Upper lobe of right lung (tissue), 1 donor: ENCODE data around the gene VEZF1. TPM values are rescaled to one million over a fixed set of nuclear protein-coding genes. Genes with fewer than 3 reads are reported as not detected.
"Not testable (repeated sequence)": the region's sequence is repeated elsewhere in the genome, so short reads cannot be mapped to it uniquely, and the experiment has no call there.

Source experiments
- ATAC-seq: fragments of 200-7000 bp; cut with Tn5 transposase; one replicate; pipeline ENCODE4 v1.9.1; 2020; ENCODE audit warnings: mild to moderate bottlenecking, moderate library complexity
- DNase-seq: peaks from one replicate; pipeline ENCODE4 v3.0.0-alpha.2; 2020
- H3K27ac ChIP-seq: fragments of 200-600 bp; one replicate; pipeline ENCODE4 v1.8.0; 2022
- H3K27me3 ChIP-seq: fragments of 200-600 bp; one replicate; pipeline ENCODE4 v1.8.0; 2022; ENCODE audit warnings: mild to moderate bottlenecking
- H3K36me3 ChIP-seq: fragments of 200-600 bp; one replicate; pipeline ENCODE4 v1.8.0; 2022
- H3K4me1 ChIP-seq: fragments of 200-600 bp; one replicate; pipeline ENCODE4 v1.8.0; 2022
- H3K4me3 ChIP-seq: fragments of 200-600 bp; one replicate; pipeline ENCODE4 v1.8.0; 2022; ENCODE audit warnings: mild to moderate bottlenecking
- H3K9me3 ChIP-seq: fragments of 200-600 bp; one replicate; pipeline ENCODE4 v1.8.0; 2022
- CTCF ChIP-seq: fragments of 200-600 bp; IDR thresholded peaks from one replicate; pipeline ENCODE4 v1.8.0; 2022; ENCODE audit warnings: antibody characterized with exemption
- intact Hi-C: fragments of 100-400 bp; cut with DNase I; formaldehyde crosslinking; loops from one replicate; pipeline ENCODE4 v1.11.0; 2022
- total RNA-seq: library from RNA; stranded (reverse); fragmentation: NEBNext Ultra II Directional; extraction: Animal tissue kit (Norgen Biotek cat#: 25700); gene quantifications from one replicate; pipeline ENCODE4 v1.2.1, GENCODE V29; 2021
- donor health status: DM: no; HTN: yes; CAD: no; lungs with severe emphysema.

Gene VEZF1
- total RNA-seq, 1 donor from 2014 or later, result 77.1 TPM

- Histone ChIP-seq H3K4me3 (no peak overlapping the region), H3K4me1 (peaks cover 56% of the 10 kb centered on the region)
- intact Hi-C loops, result no loop called here
Measured at GRCh38 chr17:57982452-57983170, 5.4 kb downstream of the VEZF1 start.

GRCh38 chr17:57980522-57980921 lies 7.5 kb downstream of the VEZF1 start:
- intact Hi-C loops, result no loop called here
- no peaks in the 10 kb centered on the region for H3K9me3 ChIP-seq
- no peak overlapping the region for H3K4me3 ChIP-seq
- DNase-seq (no peak), ATAC-seq (no peak)
- no peak overlapping the region for H3K27ac ChIP-seq
- no peaks in the 10 kb centered on the region for H3K27me3 ChIP-seq
- H3K36me3 ChIP-seq, result peaks cover 71% of the 10 kb centered on the region
- no peak for TF ChIP-seq CTCF
- peaks cover 47% of the 10 kb centered on the region for H3K4me1 ChIP-seq

More at GRCh38 chr17:57982452-57983170, 5.4 kb downstream of the VEZF1 start:
- no peak for TF ChIP-seq CTCF
- ATAC-seq, result no peak
- no peak overlapping the region for H3K27ac ChIP-seq
- H3K9me3 ChIP-seq, result no peaks in the 10 kb centered on the region
- H3K27me3 ChIP-seq, result no peaks in the 10 kb centered on the region
- DNase-seq, result no peak
- H3K36me3 ChIP-seq, result peaks cover 51% of the 10 kb centered on the region

GRCh38 chr17:57979076-57979475 lies 9.0 kb downstream of the VEZF1 start:
- H3K4me3 ChIP-seq, result no peak overlapping the region
- H3K27ac ChIP-seq, result no peak overlapping the region
- H3K36me3 ChIP-seq, result peaks cover 85% of the 10 kb centered on the region
- peaks cover 44% of the 10 kb centered on the region for H3K4me1 ChIP-seq
- H3K27me3 ChIP-seq, result no peaks in the 10 kb centered on the region
- ATAC-seq (no peak), DNase-seq (no peak)
- H3K9me3 ChIP-seq, result no peaks in the 10 kb centered on the region
- intact Hi-C loops, result no loop called here
- TF ChIP-seq CTCF, result no peak

- Histone ChIP-seq H3K36me3 (peaks cover 99% of the 10 kb centered on the region), H3K4me1 (peaks cover 19% of the 10 kb centered on the region), H3K4me3 (no peak overlapping the region), H3K27ac (no peak overlapping the region), H3K9me3 (no peaks in the 10 kb centered on the region), H3K27me3 (no peaks in the 10 kb centered on the region)
- TF ChIP-seq CTCF, result no peak
- ATAC-seq, result no peak
- DNase-seq, result no peak
- intact Hi-C loops, result no loop called here
Measured at GRCh38 chr17:57976594-57976993, 11.5 kb downstream of the VEZF1 start.

- intact Hi-C loops, result no loop called here
- Histone ChIP-seq H3K4me1 (peaks cover 14% of the 10 kb centered on the region), H3K27ac (no peak overlapping the region), H3K4me3 (no peak overlapping the region), H3K27me3 (no peaks in the 10 kb centered on the region), H3K9me3 (no peaks in the 10 kb centered on the region), H3K36me3 (peaks cover 84% of the 10 kb centered on the region)
- ATAC-seq (peak; percentile 80), DNase-seq (no peak)
- TF ChIP-seq CTCF, result no peak
Measured at GRCh38 chr17:57975044-57975443, 13.0 kb downstream of the VEZF1 start.

GRCh38 chr17:57974053-57974824 lies 13.8 kb downstream of the VEZF1 start:
- DNase-seq, H3K27ac ChIP-seq, H3K4me3 ChIP-seq, intact Hi-C loops, H3K9me3 ChIP-seq, H3K27me3 ChIP-seq: not testable (repeated sequence)
- ATAC-seq, result peak; percentile 15
- H3K36me3 ChIP-seq, result peaks cover 76% of the 10 kb centered on the region
- peaks cover 14% of the 10 kb centered on the region for H3K4me1 ChIP-seq
